ENCODE measurements around the gene CHAF1A. TPM values are rescaled to one million over a fixed set of nuclear protein-coding genes. Genes with fewer than 3 reads are reported as not detected.
A peak's percentile ranks its signal among the peaks of the same experiment; 100 is the strongest.

CHAF1A gene
- total RNA-seq, 4 donors from 2014 or later = 4.9 to 18.6 (median 8.1) TPM

DNA sequence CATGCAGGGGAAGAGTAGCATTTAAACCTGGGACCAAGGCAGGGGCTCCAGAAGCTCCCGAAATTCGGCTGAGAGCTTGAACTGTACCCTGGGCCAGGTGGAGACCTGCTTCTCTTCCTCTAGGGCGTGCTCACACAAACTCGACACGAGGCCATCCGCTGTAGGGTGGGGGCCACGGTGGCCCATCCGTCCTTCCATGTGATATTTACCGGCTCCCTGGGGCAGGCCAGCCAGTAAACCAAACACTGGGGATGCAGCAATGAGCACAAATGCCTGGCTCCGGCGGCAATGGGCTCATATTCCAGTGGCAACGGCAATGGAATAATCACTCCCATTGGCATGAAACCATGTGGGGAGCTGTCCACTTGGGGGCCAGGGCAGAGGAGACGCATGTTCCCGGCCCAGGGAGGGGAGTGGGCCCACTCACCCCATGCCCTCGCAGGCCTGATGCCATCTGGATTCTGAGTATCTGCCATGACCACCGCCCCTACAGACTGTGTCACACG lies 12.9 kb upstream of the CHAF1A start:
- no peaks in the 10 kb centered on the region for H3K36me3 ChIP-seq
- peak overlapping the region in 1 of 4 donors; percentile 28 for H3K4me3 ChIP-seq
- TF ChIP-seq POLR2A (IDR thresholded peaks at IDR 0.05) = no peak
- TF ChIP-seq, protein P1, sequence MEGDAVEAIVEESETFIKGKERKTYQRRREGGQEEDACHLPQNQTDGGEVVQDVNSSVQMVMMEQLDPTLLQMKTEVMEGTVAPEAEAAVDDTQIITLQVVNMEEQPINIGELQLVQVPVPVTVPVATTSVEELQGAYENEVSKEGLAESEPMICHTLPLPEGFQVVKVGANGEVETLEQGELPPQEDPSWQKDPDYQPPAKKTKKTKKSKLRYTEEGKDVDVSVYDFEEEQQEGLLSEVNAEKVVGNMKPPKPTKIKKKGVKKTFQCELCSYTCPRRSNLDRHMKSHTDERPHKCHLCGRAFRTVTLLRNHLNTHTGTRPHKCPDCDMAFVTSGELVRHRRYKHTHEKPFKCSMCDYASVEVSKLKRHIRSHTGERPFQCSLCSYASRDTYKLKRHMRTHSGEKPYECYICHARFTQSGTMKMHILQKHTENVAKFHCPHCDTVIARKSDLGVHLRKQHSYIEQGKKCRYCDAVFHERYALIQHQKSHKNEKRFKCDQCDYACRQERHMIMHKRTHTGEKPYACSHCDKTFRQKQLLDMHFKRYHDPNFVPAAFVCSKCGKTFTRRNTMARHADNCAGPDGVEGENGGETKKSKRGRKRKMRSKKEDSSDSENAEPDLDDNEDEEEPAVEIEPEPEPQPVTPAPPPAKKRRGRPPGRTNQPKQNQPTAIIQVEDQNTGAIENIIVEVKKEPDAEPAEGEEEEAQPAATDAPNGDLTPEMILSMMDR (IDR thresholded peaks at IDR 0.05) = no peak
- TF ChIP-seq EP300 (IDR thresholded peaks at IDR 0.05) = no peak
- no peak for DNase-seq (ENCODE audit: low spot score in 2 of 2)
- WGBS, 2 donors = 46 to 55% methylated on average over 9 to 17 of the region's 17 CpGs
- peaks cover 5 to 99% (median 80%) of the 10 kb centered on the region in 4 donors for H3K4me1 ChIP-seq
- no peaks in the 10 kb centered on the region for H3K27me3 ChIP-seq
- H3K27ac ChIP-seq = peak overlapping the region; percentile 57 to 92 (median 78)
- H3K9me3 ChIP-seq = no peaks in the 10 kb centered on the region

DNA sequence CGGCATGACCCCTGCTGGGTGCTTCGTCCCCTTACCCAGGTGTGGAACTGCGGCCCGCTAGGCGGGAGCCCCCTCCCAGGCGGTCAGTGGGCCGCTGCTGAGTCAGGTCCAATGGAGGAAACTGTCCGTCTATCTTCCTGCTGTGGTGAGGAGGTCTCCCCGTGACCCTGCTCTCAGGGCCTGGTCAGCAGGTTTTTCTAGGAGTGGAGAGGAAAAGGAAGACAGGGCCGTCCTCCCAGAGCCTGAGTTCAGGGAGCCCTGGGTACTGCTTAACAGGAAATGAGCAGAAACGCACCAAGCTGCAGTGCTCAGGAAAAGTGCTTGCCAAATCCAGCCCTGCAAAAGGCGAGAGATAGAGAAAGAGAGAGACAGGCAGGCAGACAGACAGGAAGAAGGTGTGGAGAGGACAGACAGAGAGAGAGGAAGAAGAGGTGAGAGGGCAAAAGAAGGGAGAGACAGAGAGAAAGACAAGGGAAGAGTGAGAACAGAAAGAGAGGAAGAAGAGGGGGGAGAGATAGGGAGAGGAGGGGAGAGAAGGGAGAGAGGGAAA lies 12.3 kb upstream of the CHAF1A start:
- H3K4me3 ChIP-seq = peak overlapping the region in 1 of 4 donors; percentile 28
- peaks cover 5 to 99% (median 81%) of the 10 kb centered on the region in 4 donors for H3K4me1 ChIP-seq

DNA sequence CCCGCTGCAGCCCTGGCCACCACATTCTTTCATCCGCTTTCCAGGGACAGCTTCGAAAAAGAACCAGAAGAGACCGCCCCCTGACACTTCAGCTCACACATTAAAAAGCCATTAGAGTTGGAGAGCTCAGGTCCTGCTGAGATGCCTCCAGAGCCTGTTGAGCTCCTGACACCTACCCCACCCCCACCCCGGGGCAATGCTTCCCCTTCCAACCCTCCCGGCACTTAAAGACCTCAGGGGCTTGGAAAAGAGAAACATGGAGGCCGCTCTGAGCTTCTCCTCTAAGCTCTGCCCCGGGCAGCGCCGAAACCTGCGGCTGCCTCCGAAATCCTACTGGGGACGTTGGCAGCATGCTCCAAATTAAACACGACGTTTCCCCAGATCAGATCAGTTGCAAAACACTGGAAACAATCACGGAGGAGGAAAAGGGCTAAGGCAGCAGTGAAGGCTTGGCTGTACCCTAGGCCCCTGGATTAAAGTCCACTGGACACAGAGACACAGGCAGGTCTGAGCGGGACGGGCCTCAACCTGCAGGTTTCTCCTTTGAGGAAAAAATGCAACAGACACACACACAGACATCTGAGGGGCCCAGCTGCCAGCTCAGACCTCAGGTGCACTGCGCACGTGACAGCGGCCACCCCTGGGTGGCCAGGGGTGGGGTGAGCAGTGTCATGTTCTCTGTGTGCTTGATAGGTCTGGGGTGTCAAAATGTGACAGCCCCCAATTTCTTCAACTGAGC lies 11.7 kb upstream of the CHAF1A start:
- no peak for DNase-seq (ENCODE audit: low spot score in 2 of 2)
- WGBS, 2 donors = 28 to 32% methylated on average over 20 to 21 of the region's 21 CpGs
- peak overlapping the region in 1 of 4 donors; percentile 28 for H3K4me3 ChIP-seq
- no peaks in the 10 kb centered on the region for H3K9me3 ChIP-seq
- H3K27me3 ChIP-seq = no peaks in the 10 kb centered on the region
- H3K4me1 ChIP-seq = peaks cover 5 to 97% (median 78%) of the 10 kb centered on the region in 4 donors
- H3K36me3 ChIP-seq = peaks cover 0 to 11% (median 0%) of the 10 kb centered on the region in 3 donors
- TF ChIP-seq EP300 (IDR thresholded peaks at IDR 0.05) (no peak), POLR2A (IDR thresholded peaks at IDR 0.05) (no peak)
- TF ChIP-seq, protein P1 (IDR thresholded peaks at IDR 0.05) = no peak
- peak overlapping the region; percentile 57 to 92 (median 78) for H3K27ac ChIP-seq

More for the DNA sequence above, 12.3 kb upstream of the CHAF1A start:
- no peaks in the 10 kb centered on the region for H3K27me3 ChIP-seq
- no peak for DNase-seq (ENCODE audit: low spot score in 2 of 2)
- H3K27ac ChIP-seq = peak overlapping the region; percentile 57 to 92 (median 78)
- peak in 1 of 2 donors; percentile 50 for TF ChIP-seq EP300 (IDR thresholded peaks at IDR 0.05)
- TF ChIP-seq, protein P1 (IDR thresholded peaks at IDR 0.05) = no peak
- no peak for TF ChIP-seq POLR2A (IDR thresholded peaks at IDR 0.05)
- 23 to 44% methylated on average over 7 to 12 of the region's 12 CpGs for whole genome bisulfite sequencing, 2 donors
- peaks cover 0 to 5% (median 0%) of the 10 kb centered on the region in 3 donors for H3K36me3 ChIP-seq
- H3K9me3 ChIP-seq = no peaks in the 10 kb centered on the region

DNA sequence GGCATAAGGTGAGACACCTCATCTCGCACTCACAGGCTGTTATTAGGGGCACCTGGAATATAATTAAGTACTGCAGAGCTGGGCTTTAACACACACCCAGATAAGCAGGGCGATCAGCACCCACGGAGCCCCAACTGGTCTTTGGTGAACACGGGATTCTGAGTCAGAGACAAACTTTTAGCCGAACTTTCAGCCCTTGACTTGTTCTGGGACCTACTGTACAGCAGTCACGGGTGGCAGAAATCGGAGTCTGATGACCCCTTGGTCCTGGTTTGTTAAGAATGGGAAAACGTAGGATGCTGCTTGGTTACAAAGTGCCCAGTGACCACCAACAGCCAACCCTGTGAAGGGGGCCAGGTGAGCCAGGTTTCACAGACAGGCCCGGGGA lies 11.1 kb upstream of the CHAF1A start:
- TF ChIP-seq, protein P1 (IDR thresholded peaks at IDR 0.05) = no peak
- no peak for TF ChIP-seq EP300 (IDR thresholded peaks at IDR 0.05)
- no peak for TF ChIP-seq POLR2A (IDR thresholded peaks at IDR 0.05)
- H3K9me3 ChIP-seq = no peaks in the 10 kb centered on the region
- no peaks in the 10 kb centered on the region for H3K27me3 ChIP-seq
- peaks cover 5 to 95% (median 77%) of the 10 kb centered on the region in 4 donors for H3K4me1 ChIP-seq
- WGBS, 2 donors = 47 to 51% methylated on average over 9 of the region's 9 CpGs
- H3K27ac ChIP-seq = peak overlapping the region; percentile 57 to 92 (median 78)
- no peak for DNase-seq (ENCODE audit: low spot score in 2 of 2)
- no peak overlapping the region for H3K4me3 ChIP-seq
- H3K36me3 ChIP-seq = peaks cover 0 to 17% (median 0%) of the 10 kb centered on the region in 3 donors

Measured in tibial nerve (tissue), 4 donors.